H1 (cell line): Measurements from ENCODE around the gene PDCD5. TPM values are rescaled to one million over a fixed set of nuclear protein-coding genes. Genes with fewer than 3 reads are reported as not detected.

ENCODE experiments used
- BCL11A ChIP-seq, 2 experiments: IDR thresholded peaks; one replicate each; pipeline ENCODE4 v1.6.1; 2011; ENCODE audit warnings: low read depth in 2 of 2, low read length in 2 of 2, mild to moderate bottlenecking in 2 of 2
- BRCA1 ChIP-seq: IDR thresholded peaks from 2 replicates; pipeline ENCODE4 v1.6.1; 2012; ENCODE audit warnings: low read depth, low read length, improper control_type of control experiment
- CHD1 ChIP-seq: IDR thresholded peaks from 2 replicates; pipeline ENCODE4 v1.6.1; 2012; ENCODE audit warnings: low read depth, low read length, improper control_type of control experiment
- EP300 ChIP-seq, 2 experiments: IDR thresholded peaks; 1 replicate in 1 of 2; 2 replicates in 1 of 2; pipeline ENCODE4 v1.6.1; 2011 to 2012; ENCODE audit warnings: low read depth in 2 of 2, low read length in 2 of 2, mild to moderate bottlenecking in 2 of 2, borderline replicate concordance in 1 of 2, inconsistent platforms in 1 of 2, moderate library complexity in 1 of 2
- GABPA ChIP-seq: IDR thresholded peaks from 2 replicates; pipeline ENCODE4 v1.6.1; 2011; ENCODE audit warnings: mild to moderate bottlenecking, low read length, moderate library complexity, borderline replicate concordance; ENCODE audit not compliant: insufficient read depth
- GTF2F1 ChIP-seq: IDR thresholded peaks from 2 replicates; pipeline ENCODE4 v1.6.1; 2012; ENCODE audit warnings: low read depth, low read length, improper control_type of control experiment, borderline replicate concordance
- MAFK ChIP-seq: IDR thresholded peaks from 2 replicates; pipeline ENCODE4 v1.6.1; 2012; ENCODE audit warnings: low read depth, mild to moderate bottlenecking, improper control_type of control experiment, low read length
- SP2 ChIP-seq: IDR thresholded peaks from 2 replicates; pipeline ENCODE4 v1.6.1; 2012; ENCODE audit warnings: mild to moderate bottlenecking, low read length, inconsistent platforms
- SUZ12 ChIP-seq: fragments of 200-600 bp; sonication (generic); IDR thresholded peaks from 2 replicates; pipeline ENCODE4 v1.6.1; 2012; ENCODE audit warnings: mild to moderate bottlenecking, inconsistent platforms, low read length, moderate library complexity, mixed read lengths
- polyA plus RNA-seq, 7 experiments: library from polyadenylated mRNA; depleted of rRNA in 3 of 7; stranded (reverse) in 5 of 7; unstranded in 2 of 7; fragments of >200 nt in 5 of 7; fragments of 200-250 nt in 2 of 7; gene quantifications; 1 replicate in 5 of 7; 2 replicates in 1 of 7; 4 replicates in 1 of 7; pipeline versions ENCODE4 v1.2.1 to v1.2.3, GENCODE V29; 2011 to 2013; ENCODE audit warnings: missing spikeins in 2 of 7, mixed read lengths in 2 of 7
- total RNA-seq: library from RNA; stranded (reverse); fragmentation: NEBNext Ultra II Directional; extraction: Animal tissue kit (Norgen Biotek cat#: 25700); gene quantifications from 2 replicates; pipeline ENCODE4 v1.2.1, GENCODE V29; 2021
- TF ChIP-seq, protein P1 (sequence below): fragments of 300-600 bp; sonication (generic); IDR thresholded peaks from 2 replicates; pipeline ENCODE4 v1.7.1; 2012; ENCODE audit warnings: low read length, moderate library complexity, mild to moderate bottlenecking, inconsistent platforms; ENCODE audit not compliant: insufficient replicate concordance

PDCD5 gene
- total and polyA plus RNA-seq, 2 of the 8 experiments (the other 6 are each of a cell fraction or from before 2014, with no cell fraction given) = 43.2 to 98.8 TPM

DNA sequence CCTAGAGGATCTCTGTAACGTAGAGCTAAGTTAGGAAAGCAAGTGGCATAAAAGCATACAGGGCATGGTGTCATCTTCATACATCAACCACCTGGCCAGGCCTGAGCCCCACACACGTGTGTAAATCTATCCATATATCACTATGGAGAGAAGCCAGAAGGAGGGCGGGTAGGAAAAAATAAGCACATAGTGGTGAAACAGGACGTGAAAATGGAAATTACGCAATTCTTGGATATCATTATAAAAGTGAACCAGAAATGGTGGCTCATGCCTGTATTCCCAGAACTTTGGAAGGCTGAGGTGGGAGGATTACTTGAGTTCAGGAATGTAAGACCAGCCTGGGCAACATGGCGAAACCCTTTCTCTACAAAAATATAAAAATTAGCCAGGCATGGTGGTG is 43.4 kb downstream of the PDCD5 start (continued):
- TF ChIP-seq, protein P1, sequence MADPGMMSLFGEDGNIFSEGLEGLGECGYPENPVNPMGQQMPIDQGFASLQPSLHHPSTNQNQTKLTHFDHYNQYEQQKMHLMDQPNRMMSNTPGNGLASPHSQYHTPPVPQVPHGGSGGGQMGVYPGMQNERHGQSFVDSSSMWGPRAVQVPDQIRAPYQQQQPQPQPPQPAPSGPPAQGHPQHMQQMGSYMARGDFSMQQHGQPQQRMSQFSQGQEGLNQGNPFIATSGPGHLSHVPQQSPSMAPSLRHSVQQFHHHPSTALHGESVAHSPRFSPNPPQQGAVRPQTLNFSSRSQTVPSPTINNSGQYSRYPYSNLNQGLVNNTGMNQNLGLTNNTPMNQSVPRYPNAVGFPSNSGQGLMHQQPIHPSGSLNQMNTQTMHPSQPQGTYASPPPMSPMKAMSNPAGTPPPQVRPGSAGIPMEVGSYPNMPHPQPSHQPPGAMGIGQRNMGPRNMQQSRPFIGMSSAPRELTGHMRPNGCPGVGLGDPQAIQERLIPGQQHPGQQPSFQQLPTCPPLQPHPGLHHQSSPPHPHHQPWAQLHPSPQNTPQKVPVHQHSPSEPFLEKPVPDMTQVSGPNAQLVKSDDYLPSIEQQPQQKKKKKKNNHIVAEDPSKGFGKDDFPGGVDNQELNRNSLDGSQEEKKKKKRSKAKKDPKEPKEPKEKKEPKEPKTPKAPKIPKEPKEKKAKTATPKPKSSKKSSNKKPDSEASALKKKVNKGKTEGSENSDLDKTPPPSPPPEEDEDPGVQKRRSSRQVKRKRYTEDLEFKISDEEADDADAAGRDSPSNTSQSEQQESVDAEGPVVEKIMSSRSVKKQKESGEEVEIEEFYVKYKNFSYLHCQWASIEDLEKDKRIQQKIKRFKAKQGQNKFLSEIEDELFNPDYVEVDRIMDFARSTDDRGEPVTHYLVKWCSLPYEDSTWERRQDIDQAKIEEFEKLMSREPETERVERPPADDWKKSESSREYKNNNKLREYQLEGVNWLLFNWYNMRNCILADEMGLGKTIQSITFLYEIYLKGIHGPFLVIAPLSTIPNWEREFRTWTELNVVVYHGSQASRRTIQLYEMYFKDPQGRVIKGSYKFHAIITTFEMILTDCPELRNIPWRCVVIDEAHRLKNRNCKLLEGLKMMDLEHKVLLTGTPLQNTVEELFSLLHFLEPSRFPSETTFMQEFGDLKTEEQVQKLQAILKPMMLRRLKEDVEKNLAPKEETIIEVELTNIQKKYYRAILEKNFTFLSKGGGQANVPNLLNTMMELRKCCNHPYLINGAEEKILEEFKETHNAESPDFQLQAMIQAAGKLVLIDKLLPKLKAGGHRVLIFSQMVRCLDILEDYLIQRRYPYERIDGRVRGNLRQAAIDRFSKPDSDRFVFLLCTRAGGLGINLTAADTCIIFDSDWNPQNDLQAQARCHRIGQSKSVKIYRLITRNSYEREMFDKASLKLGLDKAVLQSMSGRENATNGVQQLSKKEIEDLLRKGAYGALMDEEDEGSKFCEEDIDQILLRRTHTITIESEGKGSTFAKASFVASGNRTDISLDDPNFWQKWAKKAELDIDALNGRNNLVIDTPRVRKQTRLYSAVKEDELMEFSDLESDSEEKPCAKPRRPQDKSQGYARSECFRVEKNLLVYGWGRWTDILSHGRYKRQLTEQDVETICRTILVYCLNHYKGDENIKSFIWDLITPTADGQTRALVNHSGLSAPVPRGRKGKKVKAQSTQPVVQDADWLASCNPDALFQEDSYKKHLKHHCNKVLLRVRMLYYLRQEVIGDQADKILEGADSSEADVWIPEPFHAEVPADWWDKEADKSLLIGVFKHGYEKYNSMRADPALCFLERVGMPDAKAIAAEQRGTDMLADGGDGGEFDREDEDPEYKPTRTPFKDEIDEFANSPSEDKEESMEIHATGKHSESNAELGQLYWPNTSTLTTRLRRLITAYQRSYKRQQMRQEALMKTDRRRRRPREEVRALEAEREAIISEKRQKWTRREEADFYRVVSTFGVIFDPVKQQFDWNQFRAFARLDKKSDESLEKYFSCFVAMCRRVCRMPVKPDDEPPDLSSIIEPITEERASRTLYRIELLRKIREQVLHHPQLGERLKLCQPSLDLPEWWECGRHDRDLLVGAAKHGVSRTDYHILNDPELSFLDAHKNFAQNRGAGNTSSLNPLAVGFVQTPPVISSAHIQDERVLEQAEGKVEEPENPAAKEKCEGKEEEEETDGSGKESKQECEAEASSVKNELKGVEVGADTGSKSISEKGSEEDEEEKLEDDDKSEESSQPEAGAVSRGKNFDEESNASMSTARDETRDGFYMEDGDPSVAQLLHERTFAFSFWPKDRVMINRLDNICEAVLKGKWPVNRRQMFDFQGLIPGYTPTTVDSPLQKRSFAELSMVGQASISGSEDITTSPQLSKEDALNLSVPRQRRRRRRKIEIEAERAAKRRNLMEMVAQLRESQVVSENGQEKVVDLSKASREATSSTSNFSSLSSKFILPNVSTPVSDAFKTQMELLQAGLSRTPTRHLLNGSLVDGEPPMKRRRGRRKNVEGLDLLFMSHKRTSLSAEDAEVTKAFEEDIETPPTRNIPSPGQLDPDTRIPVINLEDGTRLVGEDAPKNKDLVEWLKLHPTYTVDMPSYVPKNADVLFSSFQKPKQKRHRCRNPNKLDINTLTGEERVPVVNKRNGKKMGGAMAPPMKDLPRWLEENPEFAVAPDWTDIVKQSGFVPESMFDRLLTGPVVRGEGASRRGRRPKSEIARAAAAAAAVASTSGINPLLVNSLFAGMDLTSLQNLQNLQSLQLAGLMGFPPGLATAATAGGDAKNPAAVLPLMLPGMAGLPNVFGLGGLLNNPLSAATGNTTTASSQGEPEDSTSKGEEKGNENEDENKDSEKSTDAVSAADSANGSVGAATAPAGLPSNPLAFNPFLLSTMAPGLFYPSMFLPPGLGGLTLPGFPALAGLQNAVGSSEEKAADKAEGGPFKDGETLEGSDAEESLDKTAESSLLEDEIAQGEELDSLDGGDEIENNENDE = no peak
- TF ChIP-seq CHD1 (no peak), EP300 (IDR thresholded peaks at IDR 0.05; ENCODE audit: borderline replicate concordance in 1 of 2, low read depth in 2 of 2, low read length in 2 of 2) (no peak), SP2 (no peak), BRCA1 (no peak), GTF2F1 (no peak), BCL11A (IDR thresholded peaks at IDR 0.05; ENCODE audit: low read depth in 2 of 2, low read length in 2 of 2) (no peak), GABPA (no peak), MAFK (no peak), SUZ12 (no peak)
- TF ChIP-seq, all 59 proteins: peak for 0
